Head of caudate nucleus (tissue), 42 donors: ENCODE results near the gene AFG1L.
"Not testable (repeated sequence)": the region's sequence is repeated elsewhere in the genome, so short reads cannot be mapped to it uniquely, and the experiment has no call there.

Experiments
- DNase-seq, 42 donors: peaks; one replicate each; pipeline versions ENCODE4 v3.0.0 to v3.0.0-alpha.2; 2020 to 2021; ENCODE audit warnings: mixed read lengths in 7 of 42
- intact Hi-C: fragments of 100-400 bp; cut with DNase I; formaldehyde crosslinking; loops from one replicate; pipeline ENCODE4 v1.15.0; 2022

Gene AFG1L

GRCh38 chr6:108535920-108536535 is 241.2 kb downstream of the AFG1L start:
- peak in 1 of 42 donors; percentile 12 for DNase-seq
- intact Hi-C loops: not testable (repeated sequence)

- intact Hi-C loops: loop anchor here (5.0 kb wide), 3 partner anchors 295 to 530 kb away; no protein-coding TSS in a partner anchor
- peak; percentile 41 to 89 (median 76) for DNase-seq
Observed at GRCh38 chr6:108541843-108542759, 247.2 kb downstream of the AFG1L start.

- intact Hi-C loops: loop anchor here (5.0 kb wide), 3 partner anchors 294 to 529 kb away; no protein-coding TSS in a partner anchor
- DNase-seq: peak in 1 of 42 donors; percentile 13
Observed at GRCh38 chr6:108543175-108543940, 248.5 kb downstream of the AFG1L start.

GRCh38 chr6:108544606-108545005 is 249.8 kb downstream of the AFG1L start:
- intact Hi-C loops: loop anchor here (5.0 kb wide), 3 partner anchors 293 to 528 kb away; no protein-coding TSS in a partner anchor
- no peak for DNase-seq

DNA sequence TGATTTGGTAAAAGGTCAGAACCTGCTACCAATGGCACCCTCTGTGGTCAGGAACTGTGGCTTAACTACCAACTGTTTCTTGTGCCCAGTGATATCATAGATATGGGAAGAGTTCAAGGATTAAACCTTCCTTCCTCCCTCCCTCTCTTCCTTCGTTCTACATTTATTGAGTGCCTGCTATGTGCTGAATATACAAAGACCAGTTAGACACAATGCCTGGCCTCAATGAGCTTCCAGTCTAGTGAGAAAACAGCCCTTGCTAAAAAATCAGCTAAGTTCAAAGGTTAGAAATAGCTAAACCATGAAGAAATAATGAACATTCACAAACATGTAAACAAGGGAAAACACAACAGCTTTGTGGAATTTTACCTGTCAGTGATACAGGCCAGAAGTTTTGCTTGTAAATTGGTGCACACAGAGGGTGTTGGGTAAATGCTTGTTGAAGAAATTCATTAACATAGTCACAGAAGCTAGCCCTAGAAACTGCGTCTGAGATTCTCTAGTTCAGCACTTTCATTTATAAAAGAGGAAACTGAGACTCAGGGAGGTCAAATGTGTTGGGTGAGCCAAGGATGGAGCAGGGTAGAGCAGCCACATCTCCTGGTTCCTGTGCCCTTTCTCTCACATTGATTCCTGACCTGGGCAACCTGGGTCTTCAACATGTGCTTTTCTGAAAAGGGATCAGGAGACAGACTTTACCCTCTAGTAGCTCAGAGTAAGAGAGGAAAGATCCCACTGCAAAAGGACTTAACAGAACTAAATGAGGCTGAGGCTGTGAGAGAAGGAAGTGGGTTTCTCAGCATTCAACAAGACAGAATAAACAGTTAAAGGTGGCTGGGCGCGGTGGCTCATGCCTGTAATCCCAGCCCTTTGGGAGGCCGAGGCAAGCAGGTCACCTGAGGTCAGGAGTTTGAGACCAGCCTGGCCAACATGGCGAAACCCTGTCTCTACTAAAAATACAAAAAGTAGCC is 251.5 kb downstream of the AFG1L start:
- DNase-seq: peak in 1 of 42 donors; percentile 34
- intact Hi-C loops: no loop called here

- no peak for DNase-seq
- intact Hi-C loops: no loop called here
Observed at GRCh38 chr6:108549241-108549640, 254.4 kb downstream of the AFG1L start.

GRCh38 chr6:108549741-108550140 is 254.9 kb downstream of the AFG1L start:
- no peak for DNase-seq
- intact Hi-C loops: loop anchor here (10.0 kb wide), 3 partner anchors 465 to 835 kb away; partner anchors contain the start of genes CD164, CEP57L1 and SESN1

DNA sequence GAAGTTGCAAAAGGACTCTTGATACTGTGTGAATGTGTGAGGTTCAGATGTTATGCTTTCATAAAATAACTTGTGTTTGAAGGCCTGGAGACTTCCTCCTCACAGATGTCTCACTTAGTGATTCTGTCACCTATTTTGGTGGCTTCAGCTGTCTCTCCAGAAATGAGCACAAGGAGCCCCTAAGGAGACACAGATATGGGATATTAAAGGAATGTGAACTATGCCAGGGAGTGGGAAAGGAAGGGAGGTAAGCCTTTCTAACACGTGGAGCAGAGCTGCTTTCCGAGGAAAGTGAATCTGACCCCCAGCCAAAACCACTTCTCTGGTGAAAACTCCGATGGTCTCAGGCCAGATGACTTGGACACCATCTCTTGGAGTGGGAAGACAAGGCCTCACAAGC is 255.4 kb downstream of the AFG1L start:
- no peak for DNase-seq
- intact Hi-C loops: loop anchor here (10.0 kb wide), 3 partner anchors 465 to 835 kb away; partner anchors contain the start of genes CD164, CEP57L1 and SESN1

DNA sequence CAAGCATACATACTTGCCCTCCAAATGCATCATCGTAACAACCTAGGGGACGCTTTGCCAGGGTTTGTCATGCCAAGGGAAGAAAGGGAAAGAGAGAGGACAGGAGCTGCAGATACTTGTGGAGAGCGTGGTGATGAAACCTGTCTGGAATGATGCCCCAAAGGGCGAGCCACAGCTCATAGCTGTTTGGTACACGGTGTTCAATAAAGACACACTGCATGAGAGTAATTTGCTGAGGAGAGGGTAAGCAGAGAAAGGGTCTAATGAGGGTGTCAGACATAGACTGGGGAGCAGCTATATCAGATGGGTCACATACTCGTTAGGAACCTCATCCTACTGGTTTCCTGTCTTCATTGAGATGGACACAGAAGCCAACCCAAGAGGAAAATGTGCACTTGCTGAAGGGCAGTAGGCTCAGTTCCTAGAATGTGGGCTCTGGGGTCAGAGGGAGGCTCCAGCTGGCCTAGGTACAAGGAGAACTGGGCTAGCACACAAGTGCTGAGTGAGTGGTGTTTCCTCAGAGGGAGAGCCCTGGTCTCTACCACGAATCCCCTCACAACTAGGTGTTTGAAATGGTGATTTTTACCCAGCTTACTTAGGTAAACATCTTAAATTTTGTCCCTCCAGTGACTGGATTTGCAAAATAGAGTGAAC is 260.7 kb downstream of the AFG1L start:
- DNase-seq: no peak
- intact Hi-C loops: loop anchor here (5.0 to 10.0 kb wide), 4 partner anchors 227 to 829 kb away; partner anchors contain the start of genes CD164, CEP57L1 and SESN1

- intact Hi-C loops: loop anchor here (5.0 to 10.0 kb wide), 4 partner anchors 226 to 829 kb away; partner anchors contain the start of genes CD164, CEP57L1 and SESN1
- no peak for DNase-seq
Observed at GRCh38 chr6:108556250-108556649, 261.4 kb downstream of the AFG1L start.

GRCh38 chr6:108556866-108557493 is 262.1 kb downstream of the AFG1L start:
- intact Hi-C loops: loop anchor here (5.0 to 10.0 kb wide), 4 partner anchors 225 to 828 kb away; partner anchors contain the start of genes CD164, CEP57L1 and SESN1
- peak in 24 of 42 donors; percentile 4 to 57 (median 26) for DNase-seq

DNA sequence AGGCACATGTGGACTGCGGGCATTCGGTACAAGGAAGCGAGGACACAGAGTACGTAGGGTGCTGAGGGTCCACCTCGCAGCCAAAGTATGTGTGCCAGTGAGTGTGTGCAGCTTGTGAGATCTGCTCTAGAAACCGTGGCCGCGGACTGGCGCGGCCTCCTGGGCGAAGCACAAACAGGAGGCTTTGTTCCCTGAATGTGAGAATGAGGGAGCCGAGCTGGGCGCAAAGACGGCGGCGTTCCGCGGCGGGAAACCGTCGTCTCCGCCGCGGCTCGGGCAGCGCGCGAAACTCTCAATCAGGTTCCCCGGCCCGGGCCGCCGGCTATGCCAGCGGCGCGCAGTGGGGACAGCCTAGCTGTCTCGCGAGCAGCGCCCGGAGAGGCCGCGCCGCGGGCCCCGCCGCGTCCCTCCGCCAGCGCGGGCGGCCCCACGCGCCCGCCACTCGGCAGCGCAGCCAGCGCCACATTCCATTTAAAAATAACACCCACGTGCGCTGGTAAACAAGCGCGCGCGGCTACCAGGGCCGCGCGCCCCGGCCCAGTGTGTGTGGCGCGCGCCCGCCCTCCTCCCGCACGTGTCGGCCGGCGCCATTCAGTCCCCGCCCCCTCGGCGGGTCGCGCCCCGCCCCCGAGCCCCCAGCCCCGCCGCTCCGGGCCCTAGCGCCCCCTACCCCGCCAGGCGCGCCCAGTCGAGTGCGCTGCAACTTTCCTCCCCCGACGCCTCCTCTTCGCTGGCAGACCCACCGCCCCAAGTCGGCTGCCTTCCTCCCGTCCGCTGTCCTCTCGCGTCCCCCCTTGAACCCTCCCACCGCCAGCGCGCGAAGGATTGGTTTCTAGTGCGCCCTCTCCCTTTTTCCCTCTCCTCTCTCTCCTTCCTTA is 262.9 kb downstream of the AFG1L start:
- DNase-seq: peak in 37 of 42 donors; percentile 6 to 88 (median 78)
- intact Hi-C loops: loop anchor here (5.0 to 10.0 kb wide), 4 partner anchors 225 to 827 kb away; partner anchors contain the start of genes CD164, CEP57L1 and SESN1

GRCh38 chr6:108558372-108559096 is 263.7 kb downstream of the AFG1L start:
- intact Hi-C loops: loop anchor here (1.0 to 10.0 kb wide), 5 partner anchors 224 to 826 kb away; partner anchors contain the start of genes ARMC2, CD164, CEP57L1 and SESN1
- peak; percentile 97 to 100 (median 99) for DNase-seq

DNA sequence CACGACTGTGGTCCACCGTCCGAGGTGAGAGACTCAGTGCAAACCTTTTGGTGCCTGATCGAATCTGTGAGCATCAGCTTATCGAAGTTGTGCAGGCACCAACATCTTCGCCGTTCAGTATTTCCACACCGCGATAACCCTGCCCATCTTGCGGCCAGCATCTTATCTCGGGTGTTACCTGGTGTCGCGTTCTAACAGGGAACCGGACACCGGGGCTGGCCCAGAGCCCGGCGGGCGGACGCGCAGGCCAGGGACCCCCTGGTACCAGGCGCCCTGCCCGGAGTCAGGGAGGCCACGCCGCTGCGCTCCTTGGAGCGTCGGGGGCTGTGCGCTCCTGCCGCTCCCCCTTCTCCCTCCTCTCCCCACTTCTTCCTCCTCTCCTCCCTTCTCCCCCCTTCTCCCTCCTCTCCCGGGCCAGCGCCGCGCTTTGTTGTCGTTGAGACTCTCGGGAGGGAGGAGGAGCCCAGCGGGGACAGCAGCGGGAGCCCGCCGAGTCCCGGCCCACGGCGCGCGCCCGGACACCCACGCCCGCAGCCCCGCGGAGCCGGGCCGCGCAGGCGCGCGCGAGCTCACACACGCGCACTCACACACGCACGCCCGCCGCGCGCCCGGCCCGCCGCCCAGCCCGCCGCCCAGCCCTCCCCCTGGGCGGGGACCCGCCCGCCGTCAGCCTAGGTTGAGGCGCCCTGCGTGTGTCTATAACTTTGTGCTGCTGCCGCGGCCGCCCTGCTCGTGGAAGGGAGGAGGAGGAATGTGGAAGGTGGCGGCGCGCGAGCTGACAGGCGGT is 264.4 kb downstream of the AFG1L start:
- intact Hi-C loops: loop anchor here (1.0 to 10.0 kb wide), 5 partner anchors 223 to 826 kb away; partner anchors contain the start of genes ARMC2, CD164, CEP57L1 and SESN1

More for the DNA sequence above, 264.4 kb downstream of the AFG1L start:
- peak; percentile 86 to 99 (median 95) for DNase-seq
